Midbrain (tissue), 1 donor: ENCODE measurements around the gene KLHL13.
"Not testable (repeated sequence)": the region's sequence is repeated elsewhere in the genome, so short reads cannot be mapped to it uniquely, and the experiment has no call there.

Source experiments
- DNase-seq: peaks from one replicate; lab custom pipeline; 2025; lab: John Stamatoyannopoulos, UW

The KLHL13 gene

DNA sequence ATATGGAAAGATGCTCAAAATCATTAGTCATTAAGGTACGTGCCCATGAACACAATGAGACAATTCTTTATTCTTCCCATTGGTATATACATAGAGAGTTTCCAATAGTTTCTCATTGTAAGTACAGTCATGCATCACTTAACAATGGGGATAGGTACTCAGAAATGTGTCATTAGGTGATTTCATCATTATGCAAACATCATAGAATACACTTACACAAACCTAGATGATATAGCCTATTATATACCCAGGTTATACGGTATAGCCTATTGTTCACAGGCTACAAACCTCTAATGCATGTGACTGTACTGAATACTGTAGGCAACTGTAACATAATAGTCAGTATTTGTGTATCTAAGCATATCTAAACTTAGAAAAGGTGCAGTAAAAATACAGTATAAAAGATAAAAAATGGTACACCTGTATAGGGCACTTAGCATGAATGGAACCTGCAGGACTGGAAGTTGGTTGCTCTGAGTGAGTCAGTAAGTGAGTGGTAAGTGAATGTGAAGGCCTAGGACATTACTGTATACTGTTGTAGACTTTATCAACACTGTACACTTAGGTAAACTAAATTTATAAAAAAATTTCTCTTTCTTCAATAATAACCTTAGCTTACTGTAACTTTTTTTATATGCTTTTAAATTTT, 49.6 kb downstream of the KLHL13 start:
- DNase-seq = no peak

DNA sequence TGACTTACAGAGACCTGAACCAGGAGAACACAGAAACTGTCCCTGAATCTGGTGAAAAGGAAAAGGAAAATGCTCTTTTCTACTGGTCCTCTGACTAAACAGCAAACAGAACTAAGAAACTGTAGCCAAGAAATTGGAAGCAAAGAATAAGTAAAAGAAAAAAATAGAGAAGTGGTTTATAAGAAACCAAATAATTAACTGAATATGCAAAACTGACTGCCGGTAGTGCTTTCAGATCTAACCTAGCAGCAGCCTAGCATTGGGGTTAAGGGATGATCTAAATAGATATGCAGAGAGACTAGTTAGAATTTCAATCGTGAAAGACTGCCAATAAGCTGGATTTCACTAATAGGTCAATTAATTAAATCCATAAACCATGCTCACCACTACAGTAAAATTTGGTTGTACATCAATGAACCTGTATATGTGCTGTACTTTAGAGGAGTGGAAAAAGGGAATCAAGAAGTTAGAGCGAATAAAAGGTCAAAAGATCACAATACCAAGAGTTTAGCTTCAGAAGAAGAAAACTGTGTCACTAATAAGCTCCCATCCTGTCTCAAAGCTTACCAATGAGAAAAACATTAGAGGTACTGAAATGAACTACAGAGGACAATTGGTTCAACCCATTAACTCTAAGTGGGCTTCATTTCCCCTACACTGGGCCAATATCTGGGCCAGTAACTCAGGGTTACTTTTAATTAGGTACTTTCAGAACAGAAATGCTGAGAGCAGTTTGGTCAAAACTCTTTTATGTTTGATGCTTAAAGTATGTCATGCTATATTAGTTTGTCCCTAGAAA, 53.6 kb downstream of the KLHL13 start:
- DNase-seq = no peak

GRCh38 chrX:118062048-118062789, 54.4 kb downstream of the KLHL13 start:
- DNase-seq = no peak

DNA sequence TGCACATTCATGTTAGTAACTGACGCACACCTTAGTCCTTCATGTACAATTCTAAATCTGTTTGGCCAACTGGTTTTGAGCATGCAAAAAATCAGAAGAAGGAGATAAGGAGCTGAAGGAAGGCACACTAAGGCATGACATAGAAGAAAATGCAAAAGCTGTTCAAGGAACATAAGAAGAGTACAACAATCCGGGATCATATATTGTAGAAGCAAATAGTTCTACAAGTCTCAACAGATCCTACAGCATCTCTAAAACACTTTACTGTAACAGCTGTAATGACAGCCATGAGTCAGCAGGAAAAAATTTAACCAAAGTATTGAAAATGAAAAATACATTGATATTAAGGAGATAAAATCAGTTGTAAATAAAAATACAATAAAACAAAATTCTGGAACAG, 57.7 kb downstream of the KLHL13 start:
- no peak for DNase-seq

- no peak for DNase-seq
Observed at GRCh38 chrX:118056870-118057269, 59.7 kb downstream of the KLHL13 start.

DNA sequence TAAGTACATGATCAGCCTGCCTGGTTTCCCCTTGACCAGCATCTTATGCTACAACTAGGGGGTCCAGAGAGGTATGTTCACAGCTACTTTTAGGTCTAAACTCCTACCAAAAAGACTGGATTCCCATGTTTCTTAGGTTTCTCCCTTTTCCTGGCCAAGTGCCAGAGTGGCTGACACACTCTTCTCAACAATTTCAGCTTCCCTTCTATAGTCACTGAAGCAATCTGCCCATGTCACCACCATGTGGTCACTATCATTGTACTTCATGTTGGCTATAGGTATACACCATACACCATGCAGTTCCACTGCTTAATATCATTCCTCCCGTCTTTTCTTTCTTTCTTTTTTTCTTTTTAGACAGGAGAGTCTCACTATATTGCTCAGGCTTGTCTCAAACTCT, 66.9 kb downstream of the KLHL13 start:
- no peak for DNase-seq

GRCh38 chrX:118047446-118048186, 69.0 kb downstream of the KLHL13 start:
- DNase-seq = no peak

GRCh38 chrX:118039591-118039990, 77.0 kb downstream of the KLHL13 start:
- no peak for DNase-seq

DNA sequence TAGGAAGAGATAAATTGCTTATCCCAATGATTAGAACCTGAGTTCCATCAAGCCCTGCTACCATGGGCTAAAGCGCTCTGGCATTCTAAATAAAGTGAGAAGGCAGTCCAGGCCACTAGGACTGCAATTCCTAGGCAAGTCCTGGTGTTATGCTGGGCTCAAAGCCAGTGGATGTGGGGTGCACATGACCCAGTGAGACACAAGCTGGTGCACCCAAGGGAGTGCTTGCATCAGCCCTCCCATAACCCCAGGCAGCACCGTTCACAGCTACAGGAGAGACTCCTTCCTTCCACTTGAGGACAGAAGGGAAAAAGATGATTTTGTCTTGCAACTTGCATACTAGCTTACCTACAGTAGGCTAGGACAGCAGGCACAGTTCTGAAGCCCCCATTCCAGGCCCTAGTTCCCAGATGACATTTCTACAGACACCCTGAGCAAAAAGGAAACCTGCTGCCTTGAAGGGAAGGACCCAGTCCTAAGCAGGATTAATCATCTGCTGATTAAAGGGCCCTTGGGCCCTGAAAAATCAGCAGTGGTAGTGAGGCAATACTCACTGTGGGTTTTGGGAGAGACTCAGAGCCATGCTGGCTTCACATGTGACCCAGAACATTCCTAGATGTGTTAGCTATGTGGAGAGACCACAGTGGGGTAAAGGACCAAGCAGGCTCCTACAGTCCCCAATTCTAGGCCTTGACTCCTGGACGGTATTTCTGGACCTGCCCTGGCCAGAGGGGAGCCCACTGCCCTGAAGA, 77.8 kb downstream of the KLHL13 start:
- DNase-seq = no peak

DNA sequence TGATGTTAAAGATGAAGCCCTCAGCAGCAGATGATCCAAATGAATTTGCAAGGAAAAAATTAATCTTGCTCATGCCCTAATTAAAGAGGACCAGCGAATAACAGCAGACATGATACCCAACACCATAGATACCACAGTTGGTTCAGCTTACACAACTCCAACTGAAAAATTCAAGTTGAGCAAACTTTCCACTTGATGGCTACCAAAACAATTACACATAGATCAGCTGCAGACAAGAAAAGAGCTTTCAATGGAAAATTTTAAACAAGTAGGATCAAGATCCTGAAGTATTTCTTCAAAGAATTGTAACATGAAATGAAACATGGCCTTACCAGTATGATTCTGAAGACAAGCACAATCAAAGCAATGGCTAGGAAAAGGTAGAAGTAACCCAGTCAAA, 90.0 kb downstream of the KLHL13 start:
- DNase-seq = no peak

DNA sequence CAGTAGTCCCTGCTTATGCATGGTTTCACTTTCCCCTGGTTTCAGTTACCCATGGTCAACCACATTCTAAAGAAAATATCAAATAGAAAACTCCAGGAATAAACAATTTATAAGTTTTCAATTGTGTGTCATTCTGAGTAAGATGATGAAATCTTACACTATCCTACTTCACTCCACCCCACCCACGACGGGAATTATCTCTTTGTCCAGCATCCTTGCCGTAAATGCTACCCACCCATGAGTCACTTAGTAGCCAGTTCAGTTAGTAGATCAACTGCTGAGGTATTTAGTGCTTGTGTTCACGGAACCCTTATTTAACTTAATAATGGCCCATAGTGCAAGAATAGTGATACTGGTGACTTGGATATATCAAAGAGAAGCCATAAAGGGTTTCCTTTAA, 91.4 kb downstream of the KLHL13 start:
- DNase-seq = no peak

GRCh38 chrX:118024482-118024881, 92.1 kb downstream of the KLHL13 start:
- no peak for DNase-seq

- no peak for DNase-seq
Observed at GRCh38 chrX:118022753-118023152, 93.9 kb downstream of the KLHL13 start.

- DNase-seq = no peak
Observed at GRCh38 chrX:118016422-118016821, 100.2 kb downstream of the KLHL13 start.

DNA sequence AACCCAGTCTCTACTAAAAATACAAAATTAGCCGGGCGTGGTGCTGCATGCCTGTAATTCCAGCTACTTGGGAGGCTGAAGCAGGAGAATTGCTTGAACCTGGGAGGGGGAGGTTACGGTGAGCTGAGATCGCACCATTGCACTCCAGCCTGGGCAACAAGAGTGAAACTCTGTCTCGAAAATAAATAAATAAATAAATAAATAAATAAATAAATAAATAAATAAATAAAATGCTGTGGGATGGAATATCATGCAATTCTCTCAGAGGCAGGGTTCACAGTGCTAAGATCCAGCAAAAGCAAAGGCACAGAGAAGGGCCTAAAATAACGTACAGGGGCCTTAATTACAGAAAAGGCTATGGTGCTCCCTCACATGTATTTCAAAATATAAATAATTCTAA, 114.2 kb downstream of the KLHL13 start:
- not testable (repeated sequence) for DNase-seq

GRCh38 chrX:118000518-118000917, 116.1 kb downstream of the KLHL13 start:
- no peak for DNase-seq

- DNase-seq = no peak
Observed at GRCh38 chrX:117998171-117998570, 118.4 kb downstream of the KLHL13 start.

DNA sequence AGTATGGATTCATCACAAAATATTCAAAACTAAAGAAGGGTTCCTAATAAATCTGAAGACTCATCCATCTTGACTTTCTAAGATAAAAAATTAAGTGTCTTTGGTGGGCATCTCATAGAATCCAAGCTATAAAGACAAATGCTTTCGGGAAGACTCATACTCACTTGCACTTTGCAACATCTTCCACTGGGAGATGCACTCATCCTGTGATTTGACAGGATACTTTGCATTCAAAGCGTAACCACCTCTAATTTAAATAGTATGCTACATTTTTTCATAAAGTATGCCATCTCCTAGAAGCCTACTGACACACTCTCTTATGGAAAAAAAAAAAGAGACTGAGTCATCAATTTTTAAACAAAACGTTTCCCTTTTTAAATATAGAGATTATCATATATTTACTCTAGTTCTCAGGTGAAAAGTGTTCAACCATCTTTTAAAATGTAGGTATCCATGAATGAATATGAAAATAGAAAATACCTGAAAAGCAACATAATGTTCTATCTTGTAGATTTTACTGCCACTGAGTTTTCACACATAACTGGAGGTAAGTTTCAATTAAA, 119.6 kb downstream of the KLHL13 start:
- DNase-seq = no peak

GRCh38 chrX:117996408-117996807, 120.2 kb downstream of the KLHL13 start:
- DNase-seq = no peak

DNA sequence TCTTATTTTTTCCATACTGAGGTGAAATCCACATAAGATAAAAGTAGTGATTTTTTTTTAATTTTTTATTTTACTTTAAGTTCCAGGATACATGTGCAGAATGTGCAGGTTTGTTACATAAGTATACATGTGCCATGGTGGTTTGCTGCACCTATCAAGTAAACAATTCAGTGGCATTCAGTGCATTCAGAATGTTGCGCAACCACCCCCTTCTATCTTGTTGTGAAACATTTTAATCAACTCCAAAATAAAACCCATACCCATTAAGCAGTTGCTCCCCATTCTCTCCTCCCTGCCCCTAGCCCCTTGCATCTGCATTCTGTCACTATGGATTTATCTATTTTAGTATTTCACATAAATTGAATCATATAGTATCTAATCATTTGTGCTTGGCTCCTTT, 121.2 kb downstream of the KLHL13 start:
- no peak for DNase-seq

- DNase-seq = no peak
Observed at GRCh38 chrX:117992192-117992723, 124.4 kb downstream of the KLHL13 start.
